SK-N-SH treated with all-trans-retinoic acid at 6 μM for 48 hours (cell line): Measurements from ENCODE around the gene MED29.
A peak's percentile ranks its signal among the peaks of the same experiment; 100 is the strongest.

Experiments used
- ARNTL ChIP-seq: fragments of 450-650 bp; formaldehyde crosslinking; IDR thresholded peaks from 2 replicates; pipeline ENCODE4 v1.5.0; 2020; ENCODE audit warnings: low read depth, mild to moderate bottlenecking, moderate library complexity, borderline replicate concordance
- CREB5 ChIP-seq: fragments of 250-450 bp; sonication (Bioruptor Pico); IDR thresholded peaks from 2 replicates; pipeline ENCODE4 v1.5.1; 2020; ENCODE audit warnings: low read depth, mild to moderate bottlenecking, moderate library complexity
- CSDC2 ChIP-seq: fragments of 250-450 bp; sonication (Bioruptor Pico); IDR thresholded peaks from 2 replicates; pipeline ENCODE4 v1.5.0; 2020; ENCODE audit warnings: mild to moderate bottlenecking, moderate library complexity
- ESRRG ChIP-seq: fragments of 250-450 bp; sonication (Bioruptor Pico); IDR thresholded peaks from 2 replicates; pipeline ENCODE4 v1.6.1; 2021; ENCODE audit warnings: mild to moderate bottlenecking
- GLIS3 ChIP-seq: fragments of 250-450 bp; sonication (Bioruptor Pico); IDR thresholded peaks from 2 replicates; pipeline ENCODE4 v1.5.0; 2020; ENCODE audit warnings: mild to moderate bottlenecking, moderate library complexity
- PATZ1 ChIP-seq: fragments of 250-450 bp; sonication (Bioruptor Pico); IDR thresholded peaks from 2 replicates; pipeline ENCODE4 v1.8.0; 2020; ENCODE audit warnings: mild to moderate bottlenecking, moderate library complexity, borderline replicate concordance
- SNAI2 ChIP-seq: fragments of 250-450 bp; sonication (Bioruptor Pico); IDR thresholded peaks from 2 replicates; pipeline ENCODE4 v1.5.0; 2020; ENCODE audit warnings: mild to moderate bottlenecking, moderate library complexity
- TCF4 ChIP-seq: fragments of 250-450 bp; sonication (Bioruptor Pico); IDR thresholded peaks from 2 replicates; pipeline ENCODE4 v1.8.0; 2021; ENCODE audit warnings: mild to moderate bottlenecking, moderate library complexity, borderline replicate concordance
- ZNF70 ChIP-seq: fragments of 450-650 bp; formaldehyde crosslinking; IDR thresholded peaks from 2 replicates; pipeline ENCODE4 v1.5.0; 2020; ENCODE audit warnings: mild to moderate bottlenecking, moderate library complexity

GRCh38 chr19:39403331-39404312, 12.4 kb downstream of the MED29 start:
- TF ChIP-seq ZNF70 (CRISPR knock-in tag) (no peak), CREB5 (CRISPR knock-in tag) (no peak), ARNTL (CRISPR knock-in tag) (no peak), SNAI2 (CRISPR knock-in tag) (no peak), CSDC2 (CRISPR knock-in tag) (peak; percentile 74; the same call in 1 of the 2 replicates), ESRRG (CRISPR knock-in tag) (no peak), PATZ1 (CRISPR knock-in tag) (peak; percentile 67; the same call in 1 of the 2 replicates), GLIS3 (CRISPR knock-in tag) (no peak; the same call in 1 of the 2 replicates), TCF4 (no peak)
